Measurements from ENCODE around the gene CLEC7A. TPM values are rescaled to one million over a fixed set of nuclear protein-coding genes. Genes with fewer than 3 reads are reported as not detected.

Gene CLEC7A
- total RNA-seq (2014; rRNA removed): 0.40 TPM in 1 of 2 replicates, not detected in the other
- percentile 29 among the genes with signal in this experiment for Bru-seq, nascent RNA
- BruChase-seq, experiment 1, labeled RNA remaining after a 6-hour chase: percentile 35 among the genes with signal in this experiment
- percentile 30 among the genes with signal in this experiment for BruChase-seq, experiment 2, labeled RNA remaining after a 2-hour chase
- long read RNA-seq, partial matches to known transcripts: 0 of 4 reads
- long read RNA-seq, other reads (novel, unspliced or antisense): 1 of 4 reads

DNA sequence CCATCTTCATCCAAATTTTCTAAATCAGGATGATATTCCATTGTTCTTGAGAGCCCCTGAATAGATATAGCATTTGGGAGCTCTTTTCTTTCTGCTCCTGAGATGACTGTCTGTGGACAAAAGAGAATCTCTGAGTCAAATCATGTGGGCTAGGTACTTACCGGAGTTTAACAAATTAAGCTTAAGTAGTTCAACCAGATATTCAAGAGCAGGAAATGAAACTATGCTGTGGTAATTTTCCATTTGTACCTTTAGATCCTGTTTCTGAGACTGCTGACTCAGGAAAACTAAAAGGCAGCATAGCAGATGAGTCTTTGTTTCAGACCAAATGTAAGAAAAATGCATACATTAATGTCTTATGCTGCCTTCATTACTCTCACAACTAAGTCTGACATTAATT lies at the start of gene CLEC7A:
Gene CLEC7A, minus strand, starts transcription at position 158 of the 400 bp plus-strand sequence. Its CDS starts 117 bp downstream, at position 41.
- POLR2A ChIA-PET (ENCODE audit: unreplicated experiment): no interaction called here
- no peaks in the 10 kb centered on the region for H4K20me1 ChIP-seq (ENCODE audit: low read length)
- CTCF ChIA-PET: no interaction called here
- H3K9me2 ChIP-seq (replicated peaks; ENCODE audit: low read length): no peaks in the 10 kb centered on the region
- H3K36me3 ChIP-seq (ENCODE audit: low read depth, low read length): no peaks in the 10 kb centered on the region
- no peaks in the 10 kb centered on the region for H3F3A ChIP-seq (ENCODE audit: low read length, unreplicated experiment)
- H3K27me3 ChIP-seq (ENCODE audit: low read length): no peaks in the 10 kb centered on the region
- H3K4me2 ChIP-seq (ENCODE audit: low read length): no peak within 1 kb of the TSS
- intact Hi-C loops (cut with micrococcal nuclease): no loop called here
- H3K4me3 ChIP-seq (ENCODE audit: low read length): no peak within 1 kb of the TSS
- peaks cover 14% of the 10 kb centered on the region; the same call in 1 of the 2 replicates for H3K4me1 ChIP-seq (ENCODE audit: insufficient read depth, low read length)
- DNase-seq (peak; percentile 48), ATAC-seq (no peak)
- no peak within 1 kb of the TSS for H2AFZ ChIP-seq (ENCODE audit: low read length)
- no TSS peak for BruUV-seq (replicated peaks)
- no peak for TF ChIP-seq EZH2phosphoT487 (IDR thresholded peaks at IDR 0.05; ENCODE audit: borderline replicate concordance, low read length)
- TF ChIP-seq EZH2 (IDR thresholded peaks at IDR 0.05; ENCODE audit: low read length, unreplicated experiment): no peak
- no peak for TF ChIP-seq CTCF (conservative IDR thresholded peaks at IDR 0.05; ENCODE audit: low read depth, low read length)
- no peaks in the 10 kb centered on the region for H3K79me2 ChIP-seq (ENCODE audit: low read length)
- no peak within 1 kb of the TSS for H3K9ac ChIP-seq (ENCODE audit: low read length)
- H3K27ac ChIP-seq (ENCODE audit: low read length): no peak within 1 kb of the TSS
- no peaks in the 10 kb centered on the region for H3K9me3 ChIP-seq (ENCODE audit: low read length)

GRCh38 chr12:10179776-10180181 lies 49.8 kb upstream of the CLEC7A start:
- Histone ChIP-seq H3K4me2 (ENCODE audit: low read length) (peak overlapping the region; percentile 68), H3K27ac (ENCODE audit: low read length) (no peak overlapping the region), H3F3A (ENCODE audit: low read length, unreplicated experiment) (peaks cover 4% of the 10 kb centered on the region), H3K4me1 (ENCODE audit: insufficient read depth, low read length) (peaks cover 32% of the 10 kb centered on the region), H3K36me3 (ENCODE audit: low read depth, low read length) (no peaks in the 10 kb centered on the region), H3K9me2 (replicated peaks; ENCODE audit: low read length) (no peaks in the 10 kb centered on the region), H2AFZ (ENCODE audit: low read length) (0 out of 2 replicates have a peak overlapping the region, but pooled peaks have one; percentile 15), H3K79me2 (ENCODE audit: low read length) (no peaks in the 10 kb centered on the region), H3K9ac (ENCODE audit: low read length) (no peak overlapping the region), H3K27me3 (ENCODE audit: low read length) (no peaks in the 10 kb centered on the region), H3K4me3 (ENCODE audit: low read length) (no peak overlapping the region), H4K20me1 (ENCODE audit: low read length) (no peaks in the 10 kb centered on the region), H3K9me3 (ENCODE audit: low read length) (no peaks in the 10 kb centered on the region)
- DNase-seq (peak; percentile 76), ATAC-seq (peak; percentile 80)
- ChIA-PET CTCF (no interaction called here), POLR2A (ENCODE audit: unreplicated experiment) (interaction anchor here (0.6 kb wide), 1 partner anchor 15 kb away, joined by 3 read pairs; no protein-coding TSS in a partner anchor)
- intact Hi-C loops (cut with micrococcal nuclease): no loop called here
- BruUV-seq (replicated peaks): no TSS peak
- no peak for TF ChIP-seq EZH2 (IDR thresholded peaks at IDR 0.05; ENCODE audit: low read length, unreplicated experiment)
- no peak for TF ChIP-seq EZH2phosphoT487 (IDR thresholded peaks at IDR 0.05; ENCODE audit: borderline replicate concordance, low read length)
- no peak for TF ChIP-seq CTCF (conservative IDR thresholded peaks at IDR 0.05; ENCODE audit: low read depth, low read length)

- peaks cover 32% of the 10 kb centered on the region for H3K4me1 ChIP-seq (ENCODE audit: insufficient read depth, low read length)
- H3K79me2 ChIP-seq (ENCODE audit: low read length): no peaks in the 10 kb centered on the region
- H3K4me3 ChIP-seq (ENCODE audit: low read length): no peak within 1 kb of the TSS
- H3K9me3 ChIP-seq (ENCODE audit: low read length): no peaks in the 10 kb centered on the region
- no peak within 1 kb of the TSS for H3K9ac ChIP-seq (ENCODE audit: low read length)
- no peaks in the 10 kb centered on the region for H3K36me3 ChIP-seq (ENCODE audit: low read depth, low read length)
- H3K27ac ChIP-seq (ENCODE audit: low read length): no peak within 1 kb of the TSS
- H2AFZ ChIP-seq (ENCODE audit: low read length): 0 out of 2 replicates have a peak within 1 kb of the TSS, but pooled peaks have one; percentile 15
- peaks cover 4% of the 10 kb centered on the region for H3F3A ChIP-seq (ENCODE audit: low read length, unreplicated experiment)
- no peaks in the 10 kb centered on the region for H4K20me1 ChIP-seq (ENCODE audit: low read length)
- peak within 1 kb of the TSS; percentile 68 for H3K4me2 ChIP-seq (ENCODE audit: low read length)
- no TSS peak for BruUV-seq (replicated peaks)
- ChIA-PET CTCF (no interaction called here), POLR2A (ENCODE audit: unreplicated experiment) (no interaction called here)
- ATAC-seq: no peak
- intact Hi-C loops (cut with micrococcal nuclease): no loop called here
- no peak for TF ChIP-seq EZH2phosphoT487 (IDR thresholded peaks at IDR 0.05; ENCODE audit: borderline replicate concordance, low read length)
- no peak for TF ChIP-seq EZH2 (IDR thresholded peaks at IDR 0.05; ENCODE audit: low read length, unreplicated experiment)
- TF ChIP-seq CTCF (conservative IDR thresholded peaks at IDR 0.05; ENCODE audit: low read depth, low read length): no peak
- H3K27me3 ChIP-seq (ENCODE audit: low read length): no peaks in the 10 kb centered on the region
- H3K9me2 ChIP-seq (replicated peaks; ENCODE audit: low read length): no peaks in the 10 kb centered on the region
- DNase-seq: no peak
Measured at GRCh38 chr12:10178821-10179220, 48.8 kb upstream of the CLEC7A start, which contains the start of gene TMEM52B. Gene TMEM52B (plus strand): TSS chr12:10179032. CDS start chr12:10179575, 543 bp downstream.

All from PC-3 (cell line).